22Rv1 (cell line): ENCODE results near the gene CERCAM.

ENCODE experiments used
- CTCF ChIP-seq: fragments of 450-650 bp; IDR thresholded peaks from 2 replicates; pipeline ENCODE4 v1.5.1; 2017; ENCODE audit warnings: mild to moderate bottlenecking
- ZFX ChIP-seq: fragments of 450-650 bp; IDR thresholded peaks from 2 replicates; pipeline ENCODE4 v1.6.1; 2017; ENCODE audit warnings: antibody characterized with exemption, borderline replicate concordance

DNA sequence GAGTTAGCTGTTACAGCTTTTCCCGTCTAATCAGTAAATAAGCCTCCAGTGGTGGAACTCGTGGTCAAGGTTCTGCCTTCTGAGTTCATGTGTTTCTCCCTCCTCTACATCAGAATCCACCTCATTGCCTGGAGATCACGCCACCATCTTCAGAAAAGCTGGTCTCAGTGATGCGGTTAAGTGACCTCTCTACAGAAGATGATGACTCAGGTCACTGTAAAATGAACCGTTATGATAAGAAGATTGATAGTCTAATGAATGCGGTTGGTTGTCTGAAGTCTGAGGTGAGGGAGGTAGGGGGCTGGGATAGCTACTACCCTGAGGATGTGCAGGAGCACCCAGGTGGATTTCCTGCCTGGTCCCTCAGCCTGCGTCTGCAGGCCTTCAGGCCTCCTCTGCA, 48.4 kb downstream of the CERCAM start:
- TF ChIP-seq CTCF (no peak), ZFX (no peak)
